GM18519 (cell line): Measurements from ENCODE around the gene WDR4.
"Not testable (repeated sequence)": the region's sequence is repeated elsewhere in the genome, so short reads cannot be mapped to it uniquely, and the experiment has no call there.

Source experiments
- ATAC-seq: cut with Tn5 transposase; IDR thresholded peaks from one replicate; pipeline ENCODE4 v1.9.1; 2021; ENCODE audit warnings: mild to moderate bottlenecking, moderate library complexity; ENCODE audit not compliant: unreplicated experiment, low FRiP score

WDR4 gene

GRCh38 chr21:42883921-42884320 lies 4.6 kb upstream of the WDR4 start:
- ATAC-seq: no peak

DNA sequence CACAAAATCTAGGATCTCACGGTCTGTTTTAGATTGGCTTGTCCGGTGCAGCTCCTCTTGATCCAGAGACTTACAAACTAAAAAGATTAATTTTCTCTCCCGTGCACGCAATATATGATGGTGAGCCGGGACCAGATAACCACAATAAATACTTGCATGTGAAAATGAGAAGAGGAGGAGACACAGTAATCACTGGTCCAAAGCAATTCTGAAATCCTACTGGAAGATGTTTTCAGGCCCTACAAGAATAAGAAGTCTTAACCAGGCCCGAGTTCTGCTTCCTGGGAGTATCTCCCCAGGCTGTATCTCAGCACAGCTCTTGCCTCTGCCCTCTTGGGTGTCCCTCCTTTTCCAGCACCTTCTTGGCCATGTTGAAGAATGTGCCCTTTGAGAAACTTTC lies 1.0 kb upstream of the WDR4 start:
- no peak for ATAC-seq

GRCh38 chr21:42878678-42878992 lies 704 bp downstream of the WDR4 start:
- peak; percentile 4 for ATAC-seq

DNA sequence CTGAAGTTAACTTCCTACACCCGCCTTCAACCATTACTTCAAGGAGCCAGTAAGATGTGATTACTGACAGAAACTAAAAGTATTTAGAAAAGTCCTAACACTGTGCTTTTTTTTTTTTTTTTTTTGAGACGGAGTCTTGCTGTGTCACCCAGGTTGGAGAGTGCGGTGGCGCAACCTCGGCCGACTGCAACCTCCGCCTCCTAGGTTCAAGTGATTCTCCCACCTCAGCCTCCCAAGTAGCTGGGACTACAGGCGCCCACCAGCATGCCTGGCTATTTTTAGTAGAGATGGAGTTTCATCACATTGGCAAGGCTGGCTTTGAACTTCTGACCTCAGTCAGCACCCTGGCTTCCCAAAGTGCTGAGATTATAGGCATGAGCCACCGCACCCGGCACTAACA lies 3.5 kb downstream of the WDR4 start:
- ATAC-seq: not testable (repeated sequence)

DNA sequence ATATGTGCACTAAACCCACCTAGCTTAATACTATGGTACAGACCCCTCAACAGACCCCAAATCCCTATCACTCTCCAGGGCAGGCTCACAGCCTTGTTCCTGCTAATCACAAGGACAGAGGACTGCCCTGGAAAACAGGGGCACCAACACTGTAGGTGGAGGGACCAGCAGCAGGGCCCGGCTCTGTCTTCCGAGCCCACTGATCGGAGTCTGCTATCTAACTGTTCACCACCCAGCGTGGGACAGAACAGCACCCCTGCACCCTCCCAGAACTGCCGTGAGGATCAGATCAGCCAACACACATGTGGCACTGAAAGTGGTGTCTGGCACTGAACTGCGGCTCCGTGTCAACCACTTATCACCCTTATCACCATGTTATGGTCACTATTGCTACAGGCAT lies 6.2 kb downstream of the WDR4 start:
- no peak for ATAC-seq

- no peak for ATAC-seq
These were observed 11.1 kb downstream of the WDR4 start for GRCh38 chr21:42868196-42868595.

GRCh38 chr21:42865776-42866160 lies 13.6 kb downstream of the WDR4 start:
- no peak for ATAC-seq

DNA sequence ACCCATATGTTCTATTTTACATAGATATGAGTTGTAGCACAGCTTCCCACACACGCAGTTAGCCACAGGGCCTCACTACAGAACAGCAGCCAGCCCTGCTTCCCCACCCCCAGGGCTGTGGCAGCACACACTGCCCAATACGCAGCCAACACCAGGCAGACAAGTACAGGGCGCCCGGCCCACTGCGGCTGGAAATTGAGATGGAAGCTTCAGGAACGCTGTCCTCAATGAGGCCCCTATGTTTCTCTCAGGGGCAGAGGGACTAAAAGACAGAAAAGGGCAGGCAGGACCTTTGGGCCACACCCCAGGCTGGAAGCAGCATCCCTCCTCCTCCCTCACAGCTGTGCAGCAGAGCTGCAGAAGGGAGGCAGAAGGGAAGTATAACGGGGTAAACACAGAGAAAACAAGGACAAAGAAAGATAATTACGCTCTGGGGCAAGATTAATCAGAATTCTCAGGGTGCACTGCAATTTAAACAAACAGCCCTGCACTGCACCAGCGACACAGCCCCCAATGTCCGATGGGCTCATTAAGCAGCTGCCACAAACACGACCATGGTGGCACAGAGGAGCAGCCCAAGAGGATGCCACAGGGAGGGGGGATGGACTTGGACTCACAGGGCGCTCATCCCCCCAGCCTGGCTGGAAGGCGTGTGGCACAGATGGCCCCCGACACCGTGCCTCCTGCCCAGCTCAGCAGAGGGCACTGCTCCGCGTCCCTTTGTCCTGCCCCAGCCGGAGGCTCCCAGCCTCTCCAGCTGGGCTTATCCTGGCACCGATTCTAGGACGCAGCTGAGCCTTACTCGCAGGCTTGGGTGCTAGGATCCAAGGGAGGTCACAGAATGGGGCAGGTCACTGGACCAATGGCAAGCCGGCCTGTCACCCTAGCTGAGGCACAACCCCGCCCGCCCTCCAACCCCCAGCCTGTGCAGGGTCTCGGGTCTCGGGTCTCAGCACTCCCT lies 14.2 kb downstream of the WDR4 start:
- no peak for ATAC-seq

- no peak for ATAC-seq
These were observed 15.1 kb downstream of the WDR4 start for GRCh38 chr21:42864286-42864685.

DNA sequence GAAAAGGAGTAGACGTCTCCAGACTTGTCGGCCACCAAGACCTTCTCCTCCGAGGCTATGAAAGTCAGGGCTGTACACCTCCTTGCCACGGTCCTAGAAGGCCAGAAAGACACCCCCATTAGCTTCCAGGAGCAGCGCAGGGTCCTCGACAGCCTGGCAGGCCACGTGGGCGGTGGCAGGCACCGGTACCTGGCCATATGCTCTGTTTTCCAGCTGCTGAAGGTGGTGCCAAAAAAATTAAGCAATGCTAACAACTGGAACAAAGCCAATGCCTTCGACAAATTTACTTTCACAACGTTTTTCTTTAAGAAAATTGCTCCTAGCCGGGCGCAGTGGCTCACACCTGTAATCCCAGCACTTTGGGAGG lies 15.9 kb downstream of the WDR4 start:
- no peak for ATAC-seq

DNA sequence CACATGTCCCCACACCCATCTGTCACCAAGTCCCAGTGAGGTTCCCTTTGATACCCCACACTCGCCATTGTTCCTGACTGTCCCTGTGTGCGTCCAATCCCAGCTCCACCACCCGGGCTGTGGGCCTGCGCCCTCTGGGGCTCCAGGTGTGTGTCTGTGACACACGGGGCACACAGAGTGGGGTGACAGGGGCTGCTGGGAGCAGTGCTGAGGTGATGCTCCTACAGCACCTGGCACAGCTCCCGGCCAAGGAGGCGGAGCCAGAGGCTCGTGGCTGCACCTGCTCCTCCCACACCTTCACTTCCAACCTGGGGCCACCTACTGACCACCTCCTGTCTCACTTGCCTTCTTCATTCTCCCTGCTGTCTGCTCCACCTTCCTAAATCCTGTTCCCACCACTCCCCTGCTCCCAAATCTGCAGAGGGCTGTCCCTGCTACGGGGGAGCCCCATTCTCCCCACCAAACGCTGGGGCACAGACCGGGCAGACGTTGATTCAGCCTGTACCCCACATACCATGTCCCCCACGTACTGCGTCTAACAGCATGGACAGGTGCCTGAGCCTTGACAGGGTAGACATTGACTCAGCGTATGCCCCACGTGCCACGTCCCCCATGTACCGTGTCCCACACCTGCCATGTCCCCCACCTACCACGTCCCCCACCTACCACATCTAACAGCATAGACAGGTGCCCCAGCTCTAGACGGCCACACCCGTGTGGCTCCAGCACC lies 16.4 kb downstream of the WDR4 start:
- no peak for ATAC-seq

GRCh38 chr21:42861848-42862400 lies 17.4 kb downstream of the WDR4 start:
- ATAC-seq: no peak

- no peak for ATAC-seq
These were observed 18.0 kb downstream of the WDR4 start for GRCh38 chr21:42861311-42861847.

DNA sequence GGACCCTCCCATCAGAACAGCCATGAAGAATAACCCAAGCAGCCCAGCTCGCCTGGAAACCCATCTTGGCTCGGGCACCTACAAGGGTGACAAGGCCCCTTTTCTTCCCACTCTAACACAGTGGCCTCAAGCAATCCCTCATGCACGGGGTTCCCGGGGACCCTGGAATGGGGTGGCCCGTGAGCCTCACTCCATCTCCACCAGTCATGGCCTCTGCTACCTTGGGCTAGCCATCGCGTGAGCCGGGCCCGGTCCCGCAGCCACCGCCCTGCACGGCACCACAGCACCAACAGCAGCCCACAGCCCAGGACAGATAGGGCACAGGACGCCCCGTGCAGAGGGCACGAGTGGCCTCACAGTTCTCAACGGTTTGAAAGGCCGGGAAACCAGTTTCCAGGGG lies 19.0 kb downstream of the WDR4 start:
- no peak for ATAC-seq

DNA sequence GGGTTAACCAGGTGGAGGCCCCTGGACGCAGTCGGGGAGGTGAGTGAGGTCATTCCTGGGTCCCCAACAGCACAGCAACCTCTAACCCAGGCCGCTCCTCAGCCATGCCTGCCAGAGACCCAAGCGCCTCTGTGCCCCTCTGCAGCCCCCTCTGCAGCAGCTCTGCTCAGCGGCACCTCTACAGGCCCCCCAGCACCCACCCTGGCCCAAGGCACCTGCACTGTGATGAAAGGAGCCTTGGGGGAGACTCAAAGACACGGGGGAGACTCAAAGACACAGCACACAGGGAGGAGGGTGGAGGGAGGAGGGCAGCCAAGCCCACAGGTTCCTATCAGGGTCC lies 19.5 kb downstream of the WDR4 start:
- ATAC-seq: no peak

DNA sequence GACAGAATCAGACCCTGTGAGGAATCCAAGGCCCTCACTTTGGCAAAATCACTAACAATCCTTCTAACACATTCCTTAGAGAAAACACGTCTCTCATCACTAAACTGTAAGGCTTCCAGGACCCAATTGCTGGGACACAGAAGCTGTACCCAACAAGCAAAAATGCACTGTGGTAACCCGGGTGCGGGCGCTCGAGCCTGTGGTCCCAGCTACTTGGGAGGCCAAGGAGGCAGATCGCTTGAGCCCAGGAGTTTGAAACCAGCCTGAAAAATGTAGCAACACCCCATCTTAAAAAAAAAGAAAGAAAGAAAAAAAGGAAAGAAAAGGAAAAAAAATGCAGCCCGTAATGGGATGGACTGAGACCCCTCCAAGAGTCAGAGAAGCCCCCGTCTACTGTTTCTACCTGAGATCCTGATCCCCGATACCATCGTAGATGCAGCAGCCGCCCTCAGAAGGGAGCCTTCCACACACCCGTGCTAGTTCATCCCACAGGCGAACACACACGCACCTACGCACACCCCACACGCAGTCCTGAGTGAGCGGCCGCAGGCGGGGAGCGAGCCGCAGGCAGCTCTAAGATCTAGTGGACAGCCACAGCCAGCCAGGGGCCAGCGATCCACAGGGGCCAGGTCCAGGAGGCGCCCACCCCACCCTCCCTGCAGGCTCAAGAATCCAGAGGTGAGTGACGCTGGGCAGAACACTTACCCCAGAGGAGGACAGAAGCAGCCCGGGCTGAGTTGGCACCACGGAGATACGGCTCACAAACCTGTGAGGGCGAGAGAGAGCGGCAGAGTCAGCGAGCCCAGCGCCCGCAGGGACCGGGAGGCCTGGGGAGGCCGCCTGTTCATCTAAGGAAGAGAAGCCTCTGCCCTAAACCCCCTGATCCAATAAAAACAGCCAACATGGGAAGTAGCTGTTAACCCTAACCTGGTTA lies 20.1 kb downstream of the WDR4 start:
- ATAC-seq: no peak

- no peak for ATAC-seq
These were observed 21.0 kb downstream of the WDR4 start for GRCh38 chr21:42858185-42858847.

- ATAC-seq: no peak
These were observed 22.1 kb downstream of the WDR4 start for GRCh38 chr21:42857216-42857615.

DNA sequence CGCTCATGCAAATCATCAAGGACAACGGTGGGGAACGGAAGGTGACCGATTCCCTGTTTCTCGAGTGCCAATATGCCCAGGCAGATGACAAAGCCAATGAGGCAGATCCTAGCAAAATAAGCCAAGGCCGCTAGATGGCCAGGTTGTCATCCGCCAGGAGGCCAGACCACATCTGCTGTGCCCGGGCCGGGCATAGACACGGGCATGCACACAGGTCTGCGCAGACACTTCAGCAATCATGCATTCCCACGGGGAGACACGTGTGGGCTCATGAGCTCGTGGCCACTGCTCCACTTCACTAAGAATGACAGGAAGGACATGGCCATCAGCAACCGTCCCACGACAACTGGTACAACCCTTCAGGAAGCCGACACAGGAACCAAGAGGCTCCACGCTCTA lies 23.4 kb downstream of the WDR4 start:
- ATAC-seq: no peak
